Stimulated activated CD4-positive, alpha-beta T cell treated with anti-CD3 and anti-CD28 coated beads, Interleukin-1b, Interleukin-23, amount 100 ng/mL, for 1 hour (primary cell): Measurements from ENCODE around the gene C6orf58.
"Not testable (repeated sequence)": the region's sequence is repeated elsewhere in the genome, so short reads cannot be mapped to it uniquely, and the experiment has no call there.

ENCODE experiments used
- DNase-seq, 2 donors: peaks; one replicate each; pipeline ENCODE4 v3.0.0-alpha.2; 2020; ENCODE audit warnings: low read depth in 2 of 2

Gene C6orf58

DNA sequence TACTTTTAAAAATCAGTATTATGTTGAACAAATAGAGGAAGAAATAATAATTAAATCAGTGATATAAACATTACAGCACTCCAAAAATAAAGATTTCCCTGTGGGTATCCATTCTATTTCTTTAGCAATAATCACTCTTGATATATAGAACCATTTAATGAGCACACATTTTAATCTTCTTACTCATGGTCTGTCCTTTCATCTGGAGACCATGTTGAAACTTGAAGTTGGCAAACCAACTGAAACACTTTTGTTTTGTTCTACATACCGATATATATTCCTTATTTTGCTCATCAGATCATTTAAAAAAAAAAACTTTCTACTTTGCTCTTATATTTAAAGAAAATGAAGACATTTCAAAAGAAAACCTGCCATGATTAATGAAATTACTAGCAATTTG, 13.4 kb downstream of the C6orf58 start:
- DNase-seq = no peak

DNA sequence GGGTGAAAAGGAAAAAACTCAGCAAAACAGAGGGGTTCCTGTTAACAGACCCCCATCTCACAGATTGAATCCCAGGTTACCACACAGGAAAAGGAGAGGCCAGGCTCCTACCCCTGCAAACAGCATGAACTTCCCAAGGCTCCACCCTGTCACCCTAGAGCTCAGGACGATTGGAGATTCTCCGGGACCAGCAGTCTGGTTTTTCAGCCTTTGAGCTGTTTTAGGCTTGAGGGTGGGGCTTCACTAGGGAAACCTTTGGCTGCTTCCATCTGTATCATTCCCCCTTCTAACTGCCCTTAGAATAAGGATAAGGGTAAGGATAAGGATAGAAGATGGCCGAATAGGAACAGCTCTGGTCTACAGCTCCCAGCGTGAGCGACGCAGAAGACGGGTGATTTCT, 16.0 kb downstream of the C6orf58 start:
- DNase-seq = no peak

DNA sequence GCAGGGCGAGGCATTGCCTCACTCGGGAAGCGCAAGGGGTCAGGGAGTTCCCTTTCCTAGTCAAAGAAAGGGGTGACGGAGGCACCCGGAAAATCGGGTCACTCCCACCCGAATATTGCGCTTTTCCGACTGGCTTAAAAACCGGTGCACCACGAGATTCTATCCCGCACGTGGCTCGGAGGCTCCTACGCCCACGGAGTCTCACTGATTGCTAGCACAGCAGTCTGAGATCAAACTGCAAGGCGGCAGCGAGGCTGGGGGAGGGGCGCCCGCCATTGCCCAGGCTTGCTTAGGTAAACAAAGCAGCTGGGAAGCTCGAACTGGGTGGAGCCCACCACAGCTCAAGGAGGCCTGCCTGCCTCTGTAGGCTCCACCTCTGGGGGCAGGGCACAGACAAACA, 16.5 kb downstream of the C6orf58 start:
- DNase-seq = not testable (repeated sequence)

DNA sequence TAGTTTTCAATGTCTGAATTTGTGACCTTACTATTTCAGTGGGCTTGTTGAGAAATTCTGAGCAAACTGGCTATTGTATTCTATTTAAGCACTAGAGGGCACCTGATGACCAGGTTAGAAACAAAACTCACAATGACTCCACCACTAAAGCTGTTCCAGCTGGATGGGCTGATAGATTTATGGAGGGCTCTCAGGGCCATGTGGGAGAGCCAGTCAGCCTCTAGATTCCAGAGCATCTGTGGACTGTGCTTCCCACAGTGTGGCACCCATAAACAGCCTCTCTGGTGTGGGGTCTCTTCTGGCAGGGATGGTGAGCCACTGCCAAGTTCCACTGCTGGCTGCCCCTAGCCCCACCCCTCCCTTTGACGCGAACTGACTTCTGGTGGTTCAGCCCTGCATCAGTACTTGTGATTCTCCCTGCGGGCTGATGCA, 29.2 kb downstream of the C6orf58 start:
- no peak for DNase-seq

DNA sequence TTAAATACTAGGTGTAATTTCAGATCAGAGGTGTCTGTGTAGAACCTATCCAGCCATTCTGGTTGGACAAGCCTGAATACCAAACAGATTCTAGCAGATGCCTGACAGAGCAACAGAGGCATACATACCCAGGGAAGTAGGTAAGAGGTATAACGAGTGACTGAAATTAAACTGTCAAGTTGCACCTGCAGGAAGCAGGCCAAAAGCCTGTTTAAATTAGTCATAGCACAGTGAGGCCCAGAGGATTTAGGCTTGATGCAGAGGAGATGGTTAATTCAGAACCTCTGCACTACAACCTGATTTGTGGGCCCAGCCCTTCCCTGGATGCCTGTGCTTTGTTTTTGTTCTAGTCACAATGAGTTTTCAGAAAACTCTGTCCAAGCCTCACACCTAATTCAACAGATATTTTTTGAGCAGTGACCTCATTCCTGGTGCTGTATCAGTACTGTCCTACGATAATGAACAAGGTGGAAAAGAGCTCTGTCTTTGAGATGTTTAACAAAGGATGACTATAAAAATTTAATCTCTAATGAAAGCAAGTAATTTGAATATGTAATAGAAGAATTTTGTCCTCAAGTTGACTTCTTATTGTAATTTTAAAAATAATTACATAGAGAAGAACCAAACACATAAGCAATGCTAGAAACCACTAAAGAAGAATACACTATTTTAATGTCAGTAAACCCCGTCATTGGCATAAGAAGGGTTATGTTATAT, 31.7 kb downstream of the C6orf58 start:
- DNase-seq = no peak

DNA sequence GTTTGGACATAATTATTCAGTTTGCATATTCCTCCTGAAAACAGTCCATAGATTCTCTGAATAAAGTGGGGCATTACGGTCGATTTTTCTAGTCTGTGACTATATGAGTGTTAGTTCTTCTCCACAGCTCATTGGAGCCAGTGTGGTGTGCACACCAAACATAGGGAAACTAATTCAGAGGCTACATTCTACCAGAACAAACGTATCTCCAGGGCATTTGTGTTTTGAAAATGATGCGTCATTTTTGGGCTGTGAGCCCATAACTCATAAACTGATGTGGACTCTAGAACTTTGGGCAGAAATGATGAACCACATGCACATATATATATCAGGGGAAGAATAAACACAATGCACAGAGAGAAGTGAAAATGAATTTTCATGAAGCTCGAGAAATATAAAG, 41.8 kb downstream of the C6orf58 start:
- DNase-seq = no peak

DNA sequence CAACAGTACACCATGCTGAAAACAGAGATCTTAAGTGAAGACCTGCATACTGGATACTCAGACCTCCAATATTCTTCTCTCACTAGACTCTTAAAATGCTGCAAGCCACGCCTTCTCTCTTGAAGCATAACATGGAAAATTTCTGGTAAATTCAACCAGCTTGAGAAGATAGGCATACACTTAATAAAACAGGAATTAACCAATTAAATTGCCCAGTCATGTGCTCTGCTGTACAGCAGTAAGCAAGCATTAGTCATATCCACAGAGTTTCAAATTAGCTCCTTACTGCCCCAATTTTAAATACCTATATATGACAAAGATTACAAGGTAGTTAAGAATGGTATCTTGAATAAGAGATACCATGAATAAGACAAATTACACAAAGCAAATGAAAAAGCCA, 53.8 kb downstream of the C6orf58 start:
- no peak for DNase-seq

DNA sequence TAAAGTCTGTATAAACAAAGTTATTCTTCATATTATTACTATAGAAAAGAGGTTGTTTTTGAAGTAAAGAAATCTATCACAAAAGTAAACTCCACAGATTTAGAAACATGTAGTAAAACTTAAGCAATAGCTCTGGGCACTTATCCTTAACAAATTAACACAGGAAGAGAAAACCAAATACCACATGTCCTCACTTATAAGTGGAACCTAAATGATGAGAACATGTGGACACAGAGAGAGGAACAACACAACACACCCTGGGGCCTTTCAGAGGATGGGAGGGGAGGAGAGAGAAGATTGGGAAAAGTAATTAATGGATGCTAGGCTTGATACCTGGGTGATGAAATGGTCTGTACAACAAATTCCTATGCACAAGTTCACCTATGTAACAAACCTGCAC, 57.2 kb downstream of the C6orf58 start:
- no peak for DNase-seq

DNA sequence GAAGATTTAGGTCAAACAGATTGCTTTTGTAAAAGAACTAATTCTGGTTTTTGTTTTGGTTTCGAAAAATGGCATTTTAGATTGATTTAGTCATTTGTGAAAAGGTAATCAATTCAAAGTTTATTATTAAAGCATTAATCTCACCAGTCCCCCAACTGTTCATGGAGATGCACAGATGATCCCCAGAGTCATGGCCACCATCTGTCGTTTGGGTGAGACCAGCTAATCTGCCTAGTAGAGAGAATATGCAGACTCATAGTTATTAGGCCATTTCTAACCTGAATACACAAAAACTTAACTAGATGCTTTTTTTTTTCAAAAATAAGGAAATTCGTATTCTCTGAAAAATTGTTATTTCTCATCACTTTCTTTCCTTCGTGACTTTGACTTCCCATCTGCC, 58.1 kb downstream of the C6orf58 start:
- DNase-seq = no peak

DNA sequence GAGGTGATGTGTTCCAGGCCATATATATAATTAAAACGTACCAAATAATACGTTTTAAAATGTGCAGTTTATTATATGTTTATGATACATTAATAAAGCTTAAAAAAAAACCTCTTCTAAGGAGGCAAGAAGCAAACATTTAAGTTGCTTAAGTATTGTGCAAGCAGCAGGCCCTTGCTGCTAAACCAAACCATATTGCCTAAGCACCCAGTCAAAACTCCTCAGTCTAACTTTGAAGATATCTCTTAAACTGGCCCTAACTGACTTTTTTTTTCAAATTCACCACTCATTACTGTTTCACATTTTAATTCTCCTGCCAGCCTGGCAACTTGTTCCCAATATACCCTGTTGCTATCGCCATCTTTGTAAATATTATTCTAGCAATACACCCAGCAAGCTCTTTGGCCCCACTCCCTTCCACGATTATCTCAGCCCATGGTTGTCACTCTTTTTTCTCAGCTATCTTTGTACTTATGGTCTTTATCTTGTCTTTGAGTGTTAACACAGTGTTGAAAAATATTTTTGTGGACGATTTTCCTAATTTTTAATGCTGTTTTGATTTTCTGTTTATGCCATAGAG, 60.9 kb downstream of the C6orf58 start:
- no peak for DNase-seq
